HG02610 (cell line): ENCODE data around the gene NPFF.
A peak's percentile ranks its signal among the peaks of the same experiment; 100 is the strongest.
"Not testable (repeated sequence)": the region's sequence is repeated elsewhere in the genome, so short reads cannot be mapped to it uniquely, and the experiment has no call there.

ENCODE experiments used
- ATAC-seq: cut with Tn5 transposase; IDR thresholded peaks from one replicate; pipeline ENCODE4 v1.9.1; 2021; ENCODE audit warnings: mild to moderate bottlenecking, moderate library complexity; ENCODE audit not compliant: unreplicated experiment

Gene NPFF, protein sequence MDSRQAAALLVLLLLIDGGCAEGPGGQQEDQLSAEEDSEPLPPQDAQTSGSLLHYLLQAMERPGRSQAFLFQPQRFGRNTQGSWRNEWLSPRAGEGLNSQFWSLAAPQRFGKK

DNA sequence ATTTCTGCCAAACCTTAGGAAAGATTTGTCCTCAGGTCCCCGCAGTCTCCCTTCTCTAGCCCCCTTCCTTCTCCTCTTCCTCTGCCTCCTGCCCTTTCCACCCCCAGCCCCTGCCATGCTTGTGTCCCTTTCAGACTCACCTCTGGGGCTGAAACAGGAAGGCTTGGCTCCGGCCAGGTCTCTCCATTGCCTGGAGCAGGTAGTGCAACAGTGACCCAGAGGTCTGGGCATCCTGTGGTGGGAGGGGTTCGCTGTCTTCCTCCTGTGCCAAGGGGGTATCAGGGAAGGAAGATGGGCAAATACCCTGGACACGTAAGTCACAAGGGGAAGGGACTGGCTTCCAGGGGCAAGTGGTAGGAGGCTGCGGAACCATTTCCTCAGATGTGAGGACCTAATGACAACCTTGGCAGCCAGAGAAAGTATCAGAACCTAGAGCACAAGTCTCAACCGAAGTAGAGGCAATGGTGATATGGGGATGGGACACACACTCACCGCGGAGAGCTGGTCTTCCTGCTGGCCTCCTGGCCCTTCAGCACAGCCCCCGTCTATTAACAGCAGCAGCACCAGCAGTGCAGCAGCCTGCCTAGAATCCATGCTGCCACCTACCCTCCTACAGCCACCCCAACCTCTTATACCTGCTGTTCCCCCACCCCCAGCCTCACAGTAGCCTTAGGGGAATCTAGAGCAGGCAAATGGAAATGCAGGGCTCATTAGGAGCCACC lies at the start of gene NPFF:
Gene NPFF (minus strand): TSS at position 604 of the 722 bp plus-strand sequence. CDS start 10 bp downstream, at position 594.
- no peak for ATAC-seq

DNA sequence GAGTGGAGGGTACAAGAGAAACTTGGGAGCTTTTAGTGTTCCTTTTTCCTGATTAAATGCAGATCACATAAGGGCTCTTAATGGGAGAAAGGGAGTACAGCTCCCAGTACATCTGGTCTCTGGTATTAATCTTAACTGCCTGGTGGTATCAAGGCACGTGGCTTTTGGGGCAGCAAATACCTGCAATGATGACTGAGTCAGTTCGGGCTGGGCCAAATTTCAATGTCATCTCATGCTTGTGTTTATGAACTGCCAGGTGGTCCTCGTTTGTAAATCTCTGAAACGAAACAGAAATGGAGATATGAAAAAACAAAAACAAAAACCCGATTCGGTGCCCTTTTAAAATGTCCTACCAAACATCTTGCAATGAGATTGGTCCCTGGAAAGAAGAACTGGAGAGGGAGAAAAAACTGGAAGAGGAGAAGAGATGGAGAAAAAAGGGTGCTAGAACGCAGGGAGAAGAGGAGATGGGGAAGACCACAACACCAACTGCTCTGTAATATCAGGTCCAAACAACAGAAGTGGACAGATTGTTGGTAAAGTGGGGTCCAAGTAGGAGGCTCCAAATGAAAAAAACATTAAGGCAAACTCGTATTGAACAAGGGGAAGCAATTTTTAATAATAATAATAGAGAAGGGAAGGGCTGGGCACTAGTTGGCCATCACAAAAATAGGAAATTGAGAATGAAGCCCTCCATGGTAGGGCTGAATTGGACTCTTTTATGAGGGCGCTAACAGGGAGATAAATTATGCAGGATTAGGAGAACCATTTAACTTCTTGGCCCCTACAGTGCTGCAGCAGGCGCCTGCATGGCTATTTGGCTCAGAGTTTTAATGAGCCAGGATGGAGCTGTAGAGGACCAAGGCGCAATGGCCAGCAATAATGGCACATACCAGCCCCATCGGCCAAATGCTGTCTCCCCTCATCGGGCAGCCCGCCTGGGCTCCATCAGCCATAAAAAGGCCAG lies 45.4 kb upstream of the NPFF start:
- no peak for ATAC-seq

GRCh38 chr12:53551889-53552291 lies 44.6 kb upstream of the NPFF start:
- no peak for ATAC-seq

DNA sequence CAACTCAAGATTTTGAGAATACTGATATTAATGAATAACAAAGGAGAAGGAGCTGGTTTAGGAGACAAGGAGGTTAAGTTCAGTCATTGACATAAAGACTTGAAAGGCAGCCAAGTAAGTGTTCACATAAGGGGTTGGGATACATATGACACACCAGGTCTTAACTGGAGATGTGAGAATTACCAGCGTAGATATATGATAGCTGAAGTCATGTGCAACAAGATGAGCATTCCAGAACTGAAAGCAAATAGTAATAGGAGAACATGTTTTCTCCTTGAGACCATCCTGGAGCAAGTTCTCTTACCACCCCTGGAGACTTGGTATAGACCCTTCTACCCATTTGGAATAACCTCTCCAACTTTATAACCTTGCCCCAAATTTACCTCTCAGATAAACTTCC lies 43.3 kb upstream of the NPFF start:
- no peak for ATAC-seq

GRCh38 chr12:53550131-53550530 lies 42.8 kb upstream of the NPFF start:
- ATAC-seq = not testable (repeated sequence)

DNA sequence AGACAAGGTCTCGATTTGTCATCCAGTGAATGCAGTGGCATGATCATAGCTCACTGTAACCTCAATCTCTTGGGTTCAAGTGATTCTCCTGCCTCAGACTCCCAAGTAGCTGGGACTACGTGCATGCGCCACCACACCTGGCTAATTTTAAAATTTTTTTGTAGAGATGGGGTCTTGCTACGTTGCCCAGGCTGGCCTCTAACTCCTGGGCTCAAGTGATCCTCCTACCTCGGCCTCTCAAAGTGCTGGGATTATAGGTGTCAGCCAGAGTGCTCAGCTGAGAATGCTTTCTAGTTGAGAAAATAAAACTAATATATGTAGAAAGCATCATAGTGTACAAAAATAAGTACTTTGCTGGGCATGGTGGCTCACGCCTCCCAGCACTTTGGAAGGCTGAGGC lies 41.1 kb upstream of the NPFF start:
- not testable (repeated sequence) for ATAC-seq

DNA sequence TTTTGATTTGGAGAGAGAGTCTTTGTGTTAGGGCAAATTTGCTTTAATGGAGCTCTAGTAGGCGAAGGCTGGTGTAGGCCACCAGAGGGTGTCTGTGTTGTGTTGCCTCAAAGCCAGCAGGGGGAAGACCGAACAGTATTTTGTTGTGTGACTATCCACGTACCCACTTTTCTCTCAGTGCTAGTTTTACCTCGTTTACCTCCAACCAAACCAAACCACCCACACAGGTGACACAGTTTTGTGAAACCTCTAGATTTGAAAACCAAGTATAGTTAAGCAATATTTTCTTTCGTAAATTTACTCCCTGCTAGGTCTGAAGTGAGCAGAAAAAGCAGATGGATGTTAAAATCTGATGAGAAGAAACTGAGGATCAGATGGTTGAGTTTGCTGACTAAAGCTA lies 36.3 kb upstream of the NPFF start:
- ATAC-seq = peak; percentile 79

DNA sequence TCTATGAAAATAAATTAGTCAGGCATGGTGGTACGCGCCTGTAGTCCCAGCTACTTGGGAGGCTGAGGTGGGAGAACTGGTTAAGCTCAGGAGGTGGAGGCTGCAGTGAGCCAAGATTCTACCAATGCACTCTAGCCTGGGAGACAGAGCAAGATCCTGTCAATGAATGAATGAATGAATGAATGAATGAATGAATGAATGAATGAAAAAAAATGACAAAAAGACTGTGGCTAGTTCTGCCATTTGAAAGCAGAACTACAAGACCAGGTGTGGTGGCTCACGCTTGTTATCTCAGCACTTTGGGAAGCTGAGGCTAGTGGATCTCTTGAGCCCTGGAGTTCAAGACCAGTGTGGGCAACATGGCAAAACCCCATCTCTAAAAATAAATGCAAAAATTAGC lies 32.2 kb upstream of the NPFF start:
- no peak for ATAC-seq

GRCh38 chr12:53538209-53538689 lies 31.0 kb upstream of the NPFF start:
- no peak for ATAC-seq

GRCh38 chr12:53536962-53537361 lies 29.7 kb upstream of the NPFF start:
- ATAC-seq = no peak

- ATAC-seq = no peak
These were observed 26.2 kb upstream of the NPFF start for GRCh38 chr12:53533471-53533870.

DNA sequence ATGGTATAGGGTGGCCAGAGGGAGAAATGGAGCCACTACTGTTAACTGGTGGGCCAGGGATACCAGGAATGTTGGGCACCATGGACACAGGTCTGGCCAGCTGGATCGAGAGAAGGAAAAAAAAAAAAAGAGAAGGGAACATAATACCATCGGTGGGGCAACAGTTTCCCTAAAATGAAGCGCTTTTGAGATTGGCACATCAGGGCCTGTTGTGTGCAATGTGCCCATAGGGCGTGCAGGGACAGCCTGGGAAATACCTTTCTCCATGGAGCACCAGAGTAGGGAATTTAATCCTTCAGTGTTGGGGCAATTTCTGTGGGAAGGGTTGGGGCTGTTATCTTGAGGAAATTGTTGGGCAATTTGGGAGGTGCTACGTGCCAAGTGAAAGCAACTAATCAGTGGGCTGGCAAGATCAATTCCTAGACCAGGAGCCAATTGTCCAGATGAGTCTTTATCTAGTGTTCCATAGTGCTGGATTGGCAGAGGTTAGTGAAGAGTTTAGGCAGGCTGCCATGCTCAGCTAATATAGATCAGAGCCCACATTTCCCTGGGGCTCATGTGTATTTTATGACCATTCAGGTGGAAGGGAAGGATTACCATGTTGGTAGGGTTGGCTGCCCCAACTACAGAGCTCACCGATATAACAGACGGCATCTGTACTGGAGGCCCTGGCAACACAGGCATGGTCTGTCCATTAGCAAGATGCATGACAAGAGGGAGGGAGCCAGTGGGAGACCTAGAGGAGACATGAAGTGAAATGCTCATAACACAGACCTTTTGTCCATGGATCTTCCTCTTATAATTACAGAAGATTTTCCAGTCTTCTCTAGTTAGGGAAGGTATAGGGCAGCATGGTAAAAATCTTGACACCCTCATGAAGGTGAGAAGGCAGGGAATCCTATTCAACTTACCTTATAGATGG lies 25.5 kb upstream of the NPFF start:
- no peak for ATAC-seq

DNA sequence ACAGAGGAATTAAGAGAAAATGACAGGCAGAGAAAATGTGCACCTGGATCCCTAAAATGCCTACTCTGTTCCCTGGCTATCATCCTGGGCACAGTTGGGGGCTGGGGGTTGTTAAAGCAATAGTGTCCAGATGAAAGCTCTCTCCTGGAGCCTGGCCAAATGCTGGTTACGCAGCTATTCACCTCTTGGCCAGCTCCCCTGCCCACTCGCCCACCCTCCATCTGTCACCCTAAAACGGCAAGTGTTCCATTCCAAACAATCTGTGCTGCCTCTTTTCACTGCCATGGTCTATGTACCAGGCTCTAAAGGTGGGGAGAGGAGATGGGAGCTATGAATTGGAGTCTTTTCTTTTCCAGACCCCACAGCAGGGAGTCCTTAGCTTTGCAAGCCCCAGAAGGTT lies 24.7 kb upstream of the NPFF start:
- no peak for ATAC-seq

DNA sequence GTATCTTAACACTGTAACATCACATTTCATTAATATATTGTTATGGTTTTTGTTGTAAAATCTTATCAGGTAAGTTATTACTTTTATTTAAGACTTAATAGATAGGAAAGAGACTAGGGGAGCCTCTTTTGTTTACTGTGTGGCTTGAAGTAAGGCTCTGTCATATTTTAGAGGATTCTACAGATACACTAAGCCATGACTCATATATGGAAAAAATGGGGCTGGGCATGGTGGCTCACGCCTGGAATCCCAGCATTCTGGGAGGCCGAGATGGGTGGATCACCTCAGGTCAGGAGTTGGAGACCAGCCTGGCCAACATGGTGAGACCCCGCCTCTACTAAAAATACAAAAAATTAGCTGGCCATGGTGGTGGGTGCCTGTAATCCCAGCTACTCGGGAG lies 23.6 kb upstream of the NPFF start:
- ATAC-seq = no peak

- ATAC-seq = no peak
These were observed 22.8 kb upstream of the NPFF start for GRCh38 chr12:53530061-53530460.

GRCh38 chr12:53524476-53524875 lies 17.2 kb upstream of the NPFF start:
- ATAC-seq = no peak

DNA sequence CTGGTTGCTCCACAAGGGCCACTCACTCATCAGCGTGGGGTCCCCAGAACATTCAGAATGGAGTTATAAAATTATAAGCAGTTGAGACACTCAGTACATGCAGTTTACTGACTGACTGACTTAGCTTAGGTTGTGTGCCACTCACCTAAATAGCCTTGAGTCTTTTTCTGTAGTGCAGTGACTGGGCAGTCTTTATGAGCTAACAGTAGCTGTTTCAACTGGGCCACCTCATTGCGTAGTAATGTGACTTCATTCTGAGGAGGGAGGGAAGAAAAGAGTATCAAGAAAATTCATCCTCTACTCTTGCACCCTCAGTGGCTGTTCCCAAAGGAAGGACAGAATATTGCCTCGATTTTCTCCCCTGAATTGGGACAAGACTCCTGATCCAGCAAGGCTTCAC lies 15.8 kb upstream of the NPFF start:
- no peak for ATAC-seq

- ATAC-seq = no peak
These were observed 11.1 kb upstream of the NPFF start for GRCh38 chr12:53518381-53518780.

DNA sequence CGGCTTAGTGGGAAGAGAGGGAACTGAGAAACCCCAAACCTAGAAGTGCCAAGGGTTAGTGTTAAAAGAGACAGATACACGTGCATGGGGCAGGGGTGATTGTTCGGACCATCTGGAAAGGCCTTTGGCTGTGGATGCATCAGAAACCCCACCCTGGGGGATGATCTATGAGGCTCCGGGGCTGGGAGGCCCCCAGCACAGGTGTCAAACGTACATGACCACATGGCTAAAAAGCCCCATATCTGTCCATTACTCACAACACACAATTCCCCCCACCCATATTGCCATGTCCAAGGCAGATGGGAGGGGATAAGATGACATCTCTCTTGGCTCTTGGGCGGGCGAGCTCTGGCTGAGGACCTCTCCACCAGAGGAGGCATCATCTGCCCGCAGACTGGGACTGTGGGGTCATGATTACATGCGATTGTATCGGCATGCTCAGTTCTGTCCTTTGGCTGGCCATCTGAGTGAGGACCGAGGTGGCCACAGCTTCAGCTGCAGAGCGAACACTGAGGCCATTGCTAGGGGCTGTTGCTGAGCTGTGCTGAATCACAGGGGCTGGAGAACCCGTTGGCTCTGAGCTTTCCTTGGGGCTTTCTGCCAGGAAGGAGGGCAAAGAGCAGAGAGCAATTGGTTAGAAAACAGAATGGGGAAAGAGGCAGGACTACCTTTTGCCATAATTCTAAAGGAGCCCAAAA lies 9.6 kb upstream of the NPFF start:
- ATAC-seq = no peak

- ATAC-seq = no peak
These were observed 8.0 kb upstream of the NPFF start for GRCh38 chr12:53515291-53515680.
